GM12878 (cell line): Measurements from ENCODE around the gene CASP12. TPM values are rescaled to one million over a fixed set of nuclear protein-coding genes. Genes with fewer than 3 reads are reported as not detected.

Source experiments
- ATAC-seq: fragments of 200-7000 bp; cut with Tn5 transposase; 3 replicates; pipeline ENCODE4 v1.9.1; 2020; ENCODE audit warnings: mild to moderate bottlenecking, moderate library complexity
- BruUV-seq: library from RNA; stranded (reverse); fragments of 400-500 nt; replicated peaks from 2 replicates; lab custom pipeline; 2021; lab: Mats Ljungman, UMichigan
- CTCF ChIA-PET: fragments of 300-600 bp; sonication (Branson Sonifier 250); formaldehyde crosslinking; extraction: SDS; loops from one replicate; lab custom pipeline; 2021; ENCODE audit warnings: inconsistent platforms; lab: Yijun Ruan, JAX
- POLR2A ChIA-PET: fragments of 350-600 bp; formaldehyde crosslinking; extraction: SDS; loops from one replicate; lab custom pipeline; 2021; ENCODE audit warnings: inconsistent platforms; lab: Charles Lee
- RAD21 ChIA-PET: fragments of 300-600 bp; sonication (Branson Sonifier 250); formaldehyde crosslinking; loops from one replicate; lab custom pipeline; 2023; ENCODE audit warnings: antibody characterized with exemption; ENCODE audit not compliant: unreplicated experiment; lab: Charles Lee
- SMC1A ChIA-PET: fragments of 300-600 bp; sonication (Branson Sonifier 250); formaldehyde crosslinking; loops from one replicate; lab custom pipeline; 2023; ENCODE audit not compliant: unreplicated experiment, uncharacterized antibody; lab: Charles Lee
- DNase-seq: peaks from one replicate; pipeline ENCODE4 v3.0.0-alpha.2; 2011; ENCODE audit warnings: low read depth, low spot score
- FAIRE-seq: peaks from 3 replicates; lab custom pipeline; 2011; peaks lifted over from hg19 to GRCh38; lab: Jason Lieb, UNC
- H2AFZ ChIP-seq: 2 replicates; pipeline ENCODE4 v1.6.0; 2011; ENCODE audit warnings: low read depth, low read length, control low read depth; ENCODE audit not compliant: control insufficient read depth
- H3K27ac ChIP-seq: 2 replicates; pipeline ENCODE4 v1.5.1; 2011; ENCODE audit warnings: control low read depth; ENCODE audit not compliant: control insufficient read depth, insufficient read depth
- H3K27me3 ChIP-seq, 2 experiments: replicated peaks in 1 of 2; 2 replicates each; pipeline versions ENCODE4 v1.6.0 to v1.6.1; 2011; ENCODE audit warnings: low read length in 1 of 2; ENCODE audit not compliant: control insufficient read depth in 2 of 2, insufficient read depth in 2 of 2
- H3K36me3 ChIP-seq, 2 experiments: 2 replicates each; pipeline ENCODE4 v1.5.1; 2011; ENCODE audit warnings: low read length in 1 of 2; ENCODE audit not compliant: control insufficient read depth in 2 of 2, insufficient read depth in 2 of 2
- H3K4me1 ChIP-seq: 2 replicates; pipeline ENCODE4 v1.6.1; 2011; ENCODE audit warnings: mild to moderate bottlenecking, low read length, moderate library complexity, mixed read lengths; ENCODE audit not compliant: control insufficient read depth, insufficient read depth
- H3K4me2 ChIP-seq: 2 replicates; pipeline ENCODE4 v1.6.0; 2011; ENCODE audit warnings: control low read depth; ENCODE audit not compliant: control insufficient read depth, insufficient read depth
- H3K4me3 ChIP-seq: fragments of 200-600 bp; sonication (generic); 2 replicates; pipeline ENCODE4 v1.5.1; 2016
- H3K79me2 ChIP-seq: 2 replicates; pipeline ENCODE4 v1.6.0; 2011; ENCODE audit warnings: low read length; ENCODE audit not compliant: control insufficient read depth, insufficient read depth
- H3K9ac ChIP-seq: 2 replicates; pipeline ENCODE4 v1.8.0; 2011; ENCODE audit warnings: low read length, control low read depth, mixed read lengths; ENCODE audit not compliant: control insufficient read depth, insufficient read depth
- H3K9me3 ChIP-seq: replicated peaks from 3 replicates; pipeline ENCODE4 v1.5.1; 2011; ENCODE audit warnings: mild to moderate bottlenecking, low read length; ENCODE audit not compliant: control insufficient read depth, insufficient read depth
- H4K20me1 ChIP-seq: 2 replicates; pipeline ENCODE4 v1.6.0; 2011; ENCODE audit not compliant: control insufficient read depth, insufficient read depth
- CHD1 ChIP-seq: IDR thresholded peaks from 2 replicates; pipeline ENCODE4 v1.6.1; 2012; ENCODE audit warnings: low read depth, low read length, improper control_type of control experiment
- CREM ChIP-seq: IDR thresholded peaks from 2 replicates; pipeline ENCODE4 v1.6.1; 2014; ENCODE audit warnings: antibody characterized with exemption, low read depth
- ESRRA ChIP-seq: IDR thresholded peaks from 2 replicates; pipeline ENCODE4 v1.6.1; 2012; ENCODE audit warnings: mild to moderate bottlenecking, low read length, improper control_type of control experiment
- EZH2 ChIP-seq: IDR thresholded peaks from 2 replicates; pipeline ENCODE4 v1.6.1; 2012; ENCODE audit warnings: low read depth, mild to moderate bottlenecking, control low read depth, inconsistent platforms, low read length, borderline replicate concordance; ENCODE audit not compliant: control insufficient read depth
- HSF1 ChIP-seq: fragments of 150-350 bp; IDR thresholded peaks from 2 replicates; pipeline ENCODE4 v1.6.1; 2014; ENCODE audit warnings: mild to moderate bottlenecking, low read depth, low read length
- IRF4 ChIP-seq: IDR thresholded peaks from 2 replicates; pipeline ENCODE4 v1.6.1; 2011; ENCODE audit warnings: low read depth, low read length
- JUNB ChIP-seq: IDR thresholded peaks from 2 replicates; pipeline ENCODE4 v1.6.1; 2016; ENCODE audit warnings: antibody characterized with exemption, mild to moderate bottlenecking
- MLLT1 ChIP-seq: fragments of 450-650 bp; IDR thresholded peaks from 2 replicates; pipeline ENCODE4 v1.6.1; 2016; ENCODE audit warnings: mild to moderate bottlenecking
- MXI1 ChIP-seq: fragments of 150-350 bp; IDR thresholded peaks from 2 replicates; pipeline ENCODE4 v1.6.1; 2011; ENCODE audit warnings: low read depth, mild to moderate bottlenecking, inconsistent platforms, low read length, improper control_type of control experiment
- PAX8 ChIP-seq: fragments of 450-650 bp; IDR thresholded peaks from 2 replicates; pipeline ENCODE4 v1.6.1; 2017; ENCODE audit warnings: mild to moderate bottlenecking, moderate library complexity
- POLR2A ChIP-seq: IDR thresholded peaks from 2 replicates; pipeline ENCODE4 v1.6.1; 2011; ENCODE audit warnings: low read depth, mild to moderate bottlenecking, low read length
- SREBF2 ChIP-seq: IDR thresholded peaks from 2 replicates; pipeline ENCODE4 v1.6.1; 2012; ENCODE audit warnings: mild to moderate bottlenecking, low read length
- ZNF274 ChIP-seq: IDR thresholded peaks from one replicate; pipeline ENCODE4 v1.8.0; 2011; ENCODE audit not compliant: insufficient read length, insufficient read depth
- ZSCAN29 ChIP-seq: fragments of 450-650 bp; IDR thresholded peaks from 2 replicates; pipeline ENCODE4 v1.6.1; 2017; ENCODE audit warnings: mild to moderate bottlenecking, moderate library complexity
- ZZZ3 ChIP-seq: IDR thresholded peaks from 2 replicates; pipeline ENCODE4 v1.6.1; 2011; ENCODE audit warnings: low read depth; ENCODE audit not compliant: control insufficient read depth, insufficient read length
- WGBS: methylation state at CpG from one replicate; pipeline ENCODE4 v1.1.6; 2016; ENCODE audit warnings: low lambda C conversion rate; ENCODE audit not compliant: insufficient replicate concordance, insufficient coverage; ENCODE audit errors: missing lambda C conversion rate; 5-methylcytosine and 5-hydroxymethylcytosine counted together
- in situ Hi-C: fragments of 300-500 bp; cut with MboI; formaldehyde crosslinking; loops from 9 replicates; pipeline ENCODE4 v1.14.3; 2018; ENCODE audit warnings: mixed read lengths
- intact Hi-C: fragments of 100-400 bp; cut with micrococcal nuclease; formaldehyde crosslinking; loops from one replicate; pipeline ENCODE4 v1.14.2; 2022; ENCODE audit not compliant: unreplicated experiment
- polyA plus RNA-seq, 11 experiments: library from polyadenylated mRNA; depleted of rRNA in 4 of 11; unstranded in 6 of 11; stranded (reverse) in 5 of 11; fragments of >200 nt; fragmentation: Nextera tagmentation in 4 of 11; fragmentation: Illumina TruSeq in 1 of 11; extraction: Ambion mirVana in 4 of 11; extraction: Trizol in 1 of 11; gene quantifications; 1 replicate in 1 of 11; 2 replicates in 10 of 11; pipeline versions ENCODE4 v1.2.1 to v1.2.3, GENCODE V29; 2011 to 2016; ENCODE audit warnings: inconsistent platforms in 2 of 11, missing spikeins in 2 of 11, low read depth in 1 of 11
- total RNA-seq, 4 experiments: library from RNA; depleted of rRNA in 3 of 4; stranded (reverse); fragments of >200 nt in 3 of 4; fragmentation: Illumina TruSeq in 1 of 4; extraction: Trizol in 1 of 4; gene quantifications; 2 replicates each; pipeline versions ENCODE4 v1.2.1 to v1.2.3, GENCODE V29; 2013 to 2021

CASP12 gene
- total and polyA plus RNA-seq, 10 of the 15 experiments (the other 5 are each of a cell fraction or from before 2014, with no cell fraction given), result 0.10 to 0.14 TPM; not detected in 8

GRCh38 chr11:104879514-104880190, 18.6 kb downstream of the CASP12 start:
- no peak overlapping the region for H2AFZ ChIP-seq
- FAIRE-seq (no peak), ATAC-seq (no peak), DNase-seq (no peak)
- intact Hi-C loops, result no loop called here
- BruUV-seq, result no TSS peak
- no peaks in the 10 kb centered on the region for H3K79me2 ChIP-seq
- POLR2A ChIA-PET, result interaction anchor here (0.6 kb wide), 1 partner anchor 589 kb away, joined by 3 read pairs; no protein-coding TSS in a partner anchor
- H4K20me1 ChIP-seq, result no peaks in the 10 kb centered on the region
- SMC1A ChIA-PET, result interaction anchor here (0.5 to 1.2 kb wide), 5 partner anchors 9 to 66 kb away, joined by 3 to 5 read pairs (median 3); no protein-coding TSS in a partner anchor
- H3K27ac ChIP-seq, result no peak overlapping the region
- 80% methylated on average over 5 of the region's 5 CpGs for WGBS
- H3K9ac ChIP-seq, result no peak overlapping the region
- no peaks in the 10 kb centered on the region for H3K27me3 ChIP-seq
- H3K9me3 ChIP-seq, result no peaks in the 10 kb centered on the region; the same call in 2 of the 3 replicates
- in situ Hi-C loops, result no loop called here
- RAD21 ChIA-PET, result interaction anchor here (0.5 kb wide), 1 partner anchor 1118 kb away, joined by 3 read pairs; no protein-coding TSS in a partner anchor
- peaks cover 13% of the 10 kb centered on the region for H3K4me1 ChIP-seq
- H3K36me3 ChIP-seq, result no peaks in the 10 kb centered on the region
- CTCF ChIA-PET, result no interaction called here
- no peak overlapping the region for H3K4me3 ChIP-seq
- no peak overlapping the region for H3K4me2 ChIP-seq
- TF ChIP-seq ESRRA, result no peak
- TF ChIP-seq IRF4, result no peak
- no peak for TF ChIP-seq CREM
- no peak for TF ChIP-seq SREBF2
- TF ChIP-seq JUNB, result no peak
- TF ChIP-seq POLR2A, result no peak
- no peak for TF ChIP-seq HSF1
- TF ChIP-seq MXI1, result no peak
- TF ChIP-seq ZNF274, result no peak
- no peak for TF ChIP-seq PAX8
- TF ChIP-seq ZZZ3, result no peak
- TF ChIP-seq MLLT1, result no peak
- TF ChIP-seq CHD1, result no peak
- no peak for TF ChIP-seq EZH2
- no peak for TF ChIP-seq ZSCAN29
